ENCODE measurements around the gene FBXO10. TPM values are rescaled to one million over a fixed set of nuclear protein-coding genes. Genes with fewer than 3 reads are reported as not detected.

The FBXO10 gene
- total RNA-seq, 1 experiment from 2014 or later, result 7.2 TPM

GRCh38 chr9:37592108-37592951 is 16.1 kb upstream of the FBXO10 start, which contains the start of gene TOMM5:
Gene TOMM5 (minus strand): TSS chr9:37592597. CDS start chr9:37592532, 65 bp downstream.
- peak; percentile 94 for DNase-seq (ENCODE audit: low spot score)

- DNase-seq (ENCODE audit: low spot score), result no peak
These were observed 11.3 kb upstream of the FBXO10 start for GRCh38 chr9:37587521-37587920.

GRCh38 chr9:37583522-37584121 is 7.4 kb upstream of the FBXO10 start:
- DNase-seq (ENCODE audit: low spot score), result no peak

- peak; percentile 51 for DNase-seq (ENCODE audit: low spot score)
These were observed 6.5 kb upstream of the FBXO10 start for GRCh38 chr9:37582548-37583157.

DNA sequence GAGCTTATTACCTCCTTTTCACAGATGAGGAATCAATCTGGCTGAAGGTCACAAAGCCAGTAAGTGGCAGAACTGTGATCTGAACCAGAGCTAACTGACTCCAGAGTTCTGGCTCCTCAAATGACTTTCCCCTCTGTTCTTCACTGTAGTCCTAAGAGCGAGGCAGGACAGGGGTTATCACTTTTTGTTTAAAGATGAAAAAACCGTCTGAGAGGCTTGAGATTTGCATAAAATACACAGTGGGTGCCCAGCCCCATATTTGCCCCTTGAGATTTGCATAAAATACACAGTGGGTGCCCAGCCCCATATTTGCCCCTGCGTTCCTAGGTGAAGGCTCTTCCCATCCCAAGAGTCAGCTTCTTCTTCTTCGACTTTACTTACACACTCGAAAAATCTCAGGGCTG is 667 bp downstream of the FBXO10 start:
- no peak for DNase-seq (ENCODE audit: low spot score)

- no peak for DNase-seq (ENCODE audit: low spot score)
These were observed 1.2 kb downstream of the FBXO10 start for GRCh38 chr9:37575001-37575400.

DNA sequence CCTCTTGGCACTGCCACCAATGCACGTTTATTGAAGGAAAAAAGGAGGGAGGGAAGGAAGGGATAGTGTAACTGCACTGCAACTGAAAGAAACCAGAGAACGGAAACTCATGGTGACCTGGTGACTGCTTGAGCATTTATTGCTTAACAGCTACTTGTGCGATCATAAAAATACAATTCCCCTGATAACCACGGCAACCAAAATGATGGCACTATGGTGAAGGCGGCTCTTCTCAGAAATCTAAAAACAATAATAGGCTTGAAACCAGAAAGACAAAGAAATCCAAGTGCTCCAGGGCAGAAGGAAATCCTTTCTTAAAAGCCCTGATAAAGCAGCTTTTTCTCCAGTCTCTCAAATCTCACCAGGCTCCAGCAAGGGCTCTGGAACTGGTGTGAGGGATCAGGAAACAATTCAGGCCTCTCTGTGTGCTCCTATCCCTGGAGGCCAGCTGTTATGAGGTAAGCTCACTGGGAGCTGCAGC is 1.9 kb downstream of the FBXO10 start:
- no peak for DNase-seq (ENCODE audit: low spot score)

GRCh38 chr9:37571282-37571681 is 4.9 kb downstream of the FBXO10 start:
- no peak for DNase-seq (ENCODE audit: low spot score)

DNA sequence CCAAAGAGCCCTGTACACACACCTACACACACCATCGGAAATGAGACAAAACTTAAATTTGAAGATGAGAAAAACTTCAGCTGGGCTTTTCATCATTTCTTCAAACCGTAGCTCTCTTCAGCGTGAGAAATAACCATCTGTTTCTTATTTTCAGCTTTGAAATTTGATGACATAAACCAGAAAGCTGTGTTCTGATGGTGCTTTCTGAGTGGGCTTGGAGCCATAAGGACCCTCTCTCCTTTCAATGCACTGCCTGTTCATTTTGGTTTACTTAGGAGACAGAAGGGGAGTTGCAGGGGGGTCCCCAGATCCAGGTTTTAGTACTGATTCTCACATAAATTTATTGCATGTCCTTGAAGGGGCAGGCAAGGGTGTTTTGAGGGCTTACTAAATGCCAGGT is 9.5 kb downstream of the FBXO10 start:
- no peak for DNase-seq (ENCODE audit: low spot score)

DNA sequence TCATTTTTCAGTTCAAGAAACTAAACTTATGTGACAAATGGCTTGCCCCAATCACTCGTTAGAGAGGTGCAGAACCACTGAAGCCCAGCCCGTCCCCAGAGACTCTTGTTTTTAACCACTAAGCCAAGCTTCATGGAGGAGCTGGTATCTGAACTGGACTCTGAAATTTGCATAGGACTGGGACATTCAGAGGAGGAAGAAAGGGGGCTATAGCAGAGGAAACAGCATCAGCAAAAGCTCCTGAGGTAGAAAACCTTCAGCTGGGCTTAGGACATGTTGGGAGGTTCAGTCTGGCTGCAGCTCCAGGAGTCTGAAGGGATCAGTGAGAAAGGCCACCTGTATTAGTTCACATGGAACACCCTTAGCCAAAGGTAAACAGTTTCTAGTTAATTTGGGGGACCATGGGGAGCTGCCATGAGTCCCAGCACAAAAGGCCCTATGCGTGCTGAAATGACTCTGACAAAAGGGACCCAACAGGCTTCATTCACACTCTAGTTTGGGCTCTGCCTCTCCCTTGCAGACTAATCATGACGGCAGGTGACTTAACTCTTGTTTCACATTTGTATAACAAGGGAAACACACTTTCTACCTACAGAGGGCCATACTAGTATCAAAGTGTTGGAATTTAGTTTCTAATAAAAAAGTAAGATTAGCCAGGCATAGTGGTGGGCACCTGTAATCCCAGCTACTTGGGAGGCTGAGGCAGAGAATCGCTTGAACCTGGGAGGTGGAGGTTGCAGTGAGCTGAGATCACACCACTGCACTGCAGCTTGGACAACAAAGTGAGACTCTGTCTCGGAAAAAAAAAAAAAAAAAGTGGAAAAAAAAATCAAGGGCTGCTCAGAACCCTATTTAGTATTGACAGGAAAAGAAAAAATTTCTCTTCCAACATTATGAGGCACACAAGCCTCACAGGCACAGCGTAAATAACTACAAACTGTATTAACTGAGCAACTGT is 10.2 kb downstream of the FBXO10 start:
- no peak for DNase-seq (ENCODE audit: low spot score)

- DNase-seq (ENCODE audit: low spot score), result no peak
These were observed 11.3 kb downstream of the FBXO10 start for GRCh38 chr9:37564916-37565315.

DNA sequence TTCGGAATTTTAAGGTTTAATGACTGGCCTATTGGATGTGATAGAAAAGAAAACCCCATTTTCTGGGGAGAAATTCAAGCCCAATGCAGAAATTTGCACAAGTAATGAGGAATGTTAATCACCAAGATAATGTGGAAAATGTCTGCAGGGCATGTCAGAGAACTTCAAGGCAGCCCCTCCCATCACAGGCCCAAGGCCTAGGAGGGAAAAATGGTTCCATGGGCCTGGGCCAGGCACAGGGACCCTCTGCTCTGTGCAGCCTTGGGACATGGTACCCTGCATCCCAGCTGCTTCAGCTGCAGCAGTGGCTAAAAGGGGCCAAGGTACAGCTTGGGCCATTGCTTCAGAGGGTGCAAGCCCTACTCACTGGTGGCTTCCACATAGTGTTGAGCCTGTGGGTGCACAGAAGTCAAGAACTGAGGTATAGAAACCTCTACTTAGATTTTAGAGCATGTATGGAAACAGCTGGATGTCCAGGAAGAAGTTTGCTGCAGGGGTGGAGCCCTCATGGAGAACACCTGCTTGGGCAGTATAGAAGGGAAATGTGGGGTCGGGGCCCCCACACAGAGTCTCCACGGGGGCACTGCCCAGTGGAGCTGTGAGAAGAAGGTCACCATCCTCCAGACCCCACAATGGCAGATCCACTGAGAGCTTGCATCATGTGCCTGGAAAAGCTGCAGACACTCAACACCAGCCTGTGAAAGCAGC is 12.2 kb downstream of the FBXO10 start:
- DNase-seq (ENCODE audit: low spot score), result no peak

- DNase-seq (ENCODE audit: low spot score), result no peak
These were observed 13.4 kb downstream of the FBXO10 start for GRCh38 chr9:37562826-37563225.

- DNase-seq (ENCODE audit: low spot score), result no peak
These were observed 14.5 kb downstream of the FBXO10 start for GRCh38 chr9:37561682-37562081.

- no peak for DNase-seq (ENCODE audit: low spot score)
These were observed 16.2 kb downstream of the FBXO10 start for GRCh38 chr9:37559855-37560592.

- no peak for DNase-seq (ENCODE audit: low spot score)
These were observed 17.1 kb downstream of the FBXO10 start for GRCh38 chr9:37559125-37559524.

GRCh38 chr9:37555786-37556185 is 20.4 kb downstream of the FBXO10 start:
- DNase-seq (ENCODE audit: low spot score), result no peak

DNA sequence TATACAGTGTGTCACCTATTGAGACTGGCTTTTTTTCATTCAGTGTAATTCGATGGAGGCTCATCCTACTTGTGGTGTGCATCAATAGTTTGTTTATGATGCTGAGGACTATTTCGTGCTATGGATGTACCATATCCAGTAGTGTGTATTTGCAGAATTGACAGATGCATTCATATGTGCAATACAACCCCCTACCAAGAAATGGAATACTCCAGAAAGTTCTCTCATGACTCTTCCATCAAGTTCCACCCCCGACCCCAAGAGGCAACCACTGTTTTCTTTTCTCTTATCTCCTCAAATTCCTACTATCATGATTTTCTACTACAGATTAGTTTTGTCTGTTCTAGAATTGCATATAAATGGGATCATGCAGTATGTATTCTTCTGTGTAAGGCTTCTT is 21.9 kb downstream of the FBXO10 start:
- DNase-seq (ENCODE audit: low spot score), result no peak

DNA sequence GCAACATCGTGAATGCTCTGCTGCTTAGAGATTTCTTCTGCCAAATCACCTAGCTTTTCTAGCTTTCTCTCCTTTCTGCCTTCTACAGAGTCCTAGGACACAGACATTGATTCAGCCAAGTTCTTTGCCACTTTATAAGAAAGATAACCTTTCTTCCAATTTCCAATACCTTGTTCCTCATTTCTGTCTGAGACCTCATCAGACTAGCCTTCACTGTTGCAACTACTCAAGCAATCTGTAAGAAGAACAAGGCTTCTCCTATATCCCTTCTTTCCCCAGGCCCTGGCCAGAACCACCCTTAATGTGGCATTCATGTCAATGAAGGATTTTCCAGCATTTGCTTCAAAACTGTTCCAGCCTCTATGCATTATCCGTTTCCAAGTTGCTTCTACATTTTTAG is 24.3 kb downstream of the FBXO10 start:
- no peak for DNase-seq (ENCODE audit: low spot score)

- DNase-seq (ENCODE audit: low spot score), result no peak
These were observed 24.7 kb downstream of the FBXO10 start for GRCh38 chr9:37551468-37551867.
